GM23338 (cell line): ENCODE data around the gene DPYSL5. TPM values are rescaled to one million over a fixed set of nuclear protein-coding genes. Genes with fewer than 3 reads are reported as not detected.
A peak's percentile ranks its signal among the peaks of the same experiment; 100 is the strongest.

Source experiments
- ATAC-seq: fragments of 200-7000 bp; cut with Tn5 transposase; 3 replicates; pipeline ENCODE4 v1.9.1; 2020
- DNase-seq: peaks from one replicate; pipeline ENCODE4 v3.0.0-alpha.2; 2015; ENCODE audit warnings: low spot score
- H2AFZ ChIP-seq: fragments of 200-600 bp; sonication (generic); 2 replicates; pipeline ENCODE4 v1.8.0; 2016; ENCODE audit warnings: antibody characterized with exemption, mild to moderate bottlenecking, moderate library complexity
- H3F3A ChIP-seq: fragments of 200-600 bp; sonication (generic); replicated peaks from 2 replicates; pipeline ENCODE4 v1.8.0; 2017; ENCODE audit warnings: antibody characterized with exemption, mixed run types, low read depth
- H3K27ac ChIP-seq: fragments of 200-600 bp; sonication (generic); 2 replicates; pipeline ENCODE4 v1.6.1; 2016; ENCODE audit warnings: low read depth
- H3K27me3 ChIP-seq: fragments of 200-600 bp; sonication (generic); 2 replicates; pipeline ENCODE4 v1.8.0; 2016; ENCODE audit warnings: mild to moderate bottlenecking, mixed run types, moderate library complexity; ENCODE audit not compliant: insufficient read depth
- H3K36me3 ChIP-seq: fragments of 200-600 bp; sonication (generic); 2 replicates; pipeline ENCODE4 v1.8.0; 2016; ENCODE audit warnings: mild to moderate bottlenecking; ENCODE audit not compliant: insufficient read depth
- H3K4me1 ChIP-seq: fragments of 200-600 bp; sonication (generic); 2 replicates; pipeline ENCODE4 v1.8.0; 2016; ENCODE audit warnings: mild to moderate bottlenecking, moderate library complexity; ENCODE audit not compliant: insufficient read depth
- H3K4me2 ChIP-seq: fragments of 200-600 bp; sonication (generic); 2 replicates; pipeline ENCODE4 v1.7.1; 2017; ENCODE audit warnings: mixed run types
- H3K4me3 ChIP-seq: fragments of 200-600 bp; sonication (generic); 2 replicates; pipeline ENCODE4 v1.6.1; 2016; ENCODE audit warnings: mixed run types
- H3K79me2 ChIP-seq: fragments of 200-600 bp; sonication (generic); replicated peaks from 2 replicates; pipeline ENCODE4 v1.8.0; 2017; ENCODE audit warnings: mild to moderate bottlenecking; ENCODE audit not compliant: insufficient read depth
- H3K9me2 ChIP-seq: fragments of 200-600 bp; sonication (generic); 2 replicates; pipeline ENCODE4 v1.8.0; 2017; ENCODE audit not compliant: insufficient read depth
- H4K20me1 ChIP-seq: fragments of 200-600 bp; sonication (generic); replicated peaks from 2 replicates; pipeline ENCODE4 v1.8.0; 2017; ENCODE audit warnings: mild to moderate bottlenecking; ENCODE audit not compliant: insufficient read depth
- H3K27ac Mint-ChIP-seq: 2 replicates; pipeline ENCODE4 v1.8.0; 2020; ENCODE audit warnings: inconsistent platforms, mild to moderate bottlenecking, moderate library complexity, mixed read lengths
- H3K27me3 Mint-ChIP-seq: 3 replicates; pipeline ENCODE4 v1.8.0; 2022; ENCODE audit warnings: low read depth, mild to moderate bottlenecking, moderate library complexity, mixed read lengths, inconsistent platforms; ENCODE audit not compliant: insufficient read depth, poor library complexity
- H3K36me3 Mint-ChIP-seq: 3 replicates; pipeline ENCODE4 v1.8.0; 2021; ENCODE audit warnings: low read depth, mild to moderate bottlenecking, inconsistent platforms, moderate library complexity, mixed read lengths
- H3K4me1 Mint-ChIP-seq: 3 replicates; pipeline ENCODE4 v1.8.0; 2020; ENCODE audit warnings: mild to moderate bottlenecking, inconsistent platforms, mixed read lengths
- H3K4me3 Mint-ChIP-seq: 3 replicates; pipeline ENCODE4 v1.8.0; 2021; ENCODE audit warnings: moderate library complexity, mild to moderate bottlenecking, inconsistent platforms, mixed read lengths
- H3K9me3 Mint-ChIP-seq: 3 replicates; pipeline ENCODE4 v1.8.0; 2020; ENCODE audit warnings: moderate library complexity, mild to moderate bottlenecking, inconsistent platforms, mixed read lengths
- CREB1 ChIP-seq: fragments of 250-450 bp; sonication (Bioruptor Pico); IDR thresholded peaks from 2 replicates; pipeline ENCODE4 v1.5.0; 2020; ENCODE audit warnings: low read depth, mild to moderate bottlenecking, moderate library complexity
- JUNB ChIP-seq: IDR thresholded peaks from one replicate; pipeline ENCODE4 v1.6.1; 2016; ENCODE audit warnings: antibody characterized with exemption; ENCODE audit not compliant: unreplicated experiment
- NANOG ChIP-seq: IDR thresholded peaks from 2 replicates; pipeline ENCODE4 v1.6.1; 2016; ENCODE audit warnings: antibody characterized with exemption, borderline replicate concordance
- POLR2AphosphoS5 ChIP-seq: IDR thresholded peaks from 2 replicates; pipeline ENCODE4 v1.6.1; 2016; ENCODE audit warnings: antibody characterized with exemption, low read depth
- ZNF114 ChIP-seq: fragments of 250-450 bp; sonication (Bioruptor Pico); IDR thresholded peaks from 2 replicates; pipeline ENCODE4 v1.5.0; 2020; ENCODE audit warnings: mild to moderate bottlenecking, moderate library complexity
- ZNF331 ChIP-seq: fragments of 250-450 bp; sonication (Bioruptor Pico); IDR thresholded peaks from 2 replicates; pipeline ENCODE4 v1.5.0; 2020; ENCODE audit warnings: low read depth, mild to moderate bottlenecking, moderate library complexity
- ZNF462 ChIP-seq: fragments of 250-450 bp; sonication (Bioruptor Pico); IDR thresholded peaks from 2 replicates; pipeline ENCODE4 v1.5.0; 2020; ENCODE audit warnings: mild to moderate bottlenecking, moderate library complexity
- polyA plus RNA-seq: library from polyadenylated mRNA; unstranded; fragments of >200 nt; fragmentation: Nextera tagmentation; extraction: Ambion mirVana; gene quantifications from 2 replicates; pipeline ENCODE4 v1.2.1, GENCODE V29; 2016
- total RNA-seq: library from RNA; depleted of rRNA; stranded (reverse); fragments of >200 nt; shearing (Covaris generic); gene quantifications from 2 replicates; pipeline ENCODE4 v1.2.3, GENCODE V29; 2014
- TF ChIP-seq, protein P1 (sequence below): IDR thresholded peaks from 2 replicates; pipeline ENCODE4 v1.6.1; 2016; ENCODE audit warnings: antibody characterized with exemption

The DPYSL5 gene
- total and polyA plus RNA-seq, 2 experiments from 2014 or later = 3.1 to 8.1 TPM

GRCh38 chr2:26950246-26950645, 102.3 kb downstream of the DPYSL5 start:
- peaks cover 6% of the 10 kb centered on the region for H3K27me3 Mint-ChIP-seq
- H3K27me3 ChIP-seq = no peaks in the 10 kb centered on the region
- peaks cover 13% of the 10 kb centered on the region for H3K4me1 Mint-ChIP-seq
- no peaks in the 10 kb centered on the region for H3K4me1 ChIP-seq
- H2AFZ ChIP-seq = no peak overlapping the region
- TF ChIP-seq ZNF331 (CRISPR knock-in tag) (no peak), JUNB (no peak), POLR2AphosphoS5 (no peak), ZNF114 (CRISPR knock-in tag) (no peak)
- H3K4me3 Mint-ChIP-seq = no peak overlapping the region
- no peak overlapping the region for H3K4me3 ChIP-seq
- no peak overlapping the region for H3K27ac Mint-ChIP-seq
- no peak overlapping the region for H3K4me2 ChIP-seq
- DNase-seq (no peak), ATAC-seq (no peak)
- peaks cover 2% of the 10 kb centered on the region; the same call in 1 of the 3 replicates for H3K36me3 Mint-ChIP-seq
- H3K9me3 Mint-ChIP-seq = no peaks in the 10 kb centered on the region
- no peaks in the 10 kb centered on the region for H3K79me2 ChIP-seq
- H3K27ac ChIP-seq = no peak overlapping the region
- no peaks in the 10 kb centered on the region for H3F3A ChIP-seq
- H3K36me3 ChIP-seq = no peaks in the 10 kb centered on the region
- no peaks in the 10 kb centered on the region for H3K9me2 ChIP-seq
- no peaks in the 10 kb centered on the region for H4K20me1 ChIP-seq

DNA sequence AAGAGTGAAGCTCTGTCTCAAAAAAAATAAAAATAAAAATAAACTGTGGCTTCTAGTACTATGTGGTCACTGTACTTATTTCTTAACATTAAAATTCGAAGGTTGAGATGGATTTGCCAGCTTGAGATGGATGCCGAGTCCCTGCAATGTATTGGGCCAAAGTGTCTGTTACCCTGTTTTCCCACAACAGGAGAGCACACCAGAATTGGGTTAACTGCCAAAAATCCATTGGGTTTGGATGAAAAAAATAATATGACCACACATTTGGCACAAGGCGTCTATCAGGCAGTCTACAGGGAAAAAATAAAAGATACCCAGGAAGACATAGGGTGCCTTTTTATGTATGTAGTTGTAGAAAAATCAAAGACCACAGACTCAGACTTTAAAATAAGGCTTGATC, 103.3 kb downstream of the DPYSL5 start:
- Mint-ChIP-seq H3K9me3 (no peaks in the 10 kb centered on the region), H3K36me3 (peaks cover 2% of the 10 kb centered on the region; the same call in 1 of the 3 replicates), H3K4me3 (no peak overlapping the region), H3K4me1 (peaks cover 10% of the 10 kb centered on the region), H3K27me3 (peaks cover 6% of the 10 kb centered on the region), H3K27ac (no peak overlapping the region)
- Histone ChIP-seq H3K4me1 (no peaks in the 10 kb centered on the region), H3K4me2 (no peak overlapping the region), H3K9me2 (no peaks in the 10 kb centered on the region), H4K20me1 (no peaks in the 10 kb centered on the region), H3K36me3 (no peaks in the 10 kb centered on the region), H3F3A (no peaks in the 10 kb centered on the region), H2AFZ (no peak overlapping the region), H3K27ac (no peak overlapping the region), H3K27me3 (no peaks in the 10 kb centered on the region), H3K79me2 (no peaks in the 10 kb centered on the region), H3K4me3 (no peak overlapping the region)
- TF ChIP-seq ZNF331 (CRISPR knock-in tag) (no peak), CREB1 (no peak), NANOG (no peak)
- TF ChIP-seq, protein P1, sequence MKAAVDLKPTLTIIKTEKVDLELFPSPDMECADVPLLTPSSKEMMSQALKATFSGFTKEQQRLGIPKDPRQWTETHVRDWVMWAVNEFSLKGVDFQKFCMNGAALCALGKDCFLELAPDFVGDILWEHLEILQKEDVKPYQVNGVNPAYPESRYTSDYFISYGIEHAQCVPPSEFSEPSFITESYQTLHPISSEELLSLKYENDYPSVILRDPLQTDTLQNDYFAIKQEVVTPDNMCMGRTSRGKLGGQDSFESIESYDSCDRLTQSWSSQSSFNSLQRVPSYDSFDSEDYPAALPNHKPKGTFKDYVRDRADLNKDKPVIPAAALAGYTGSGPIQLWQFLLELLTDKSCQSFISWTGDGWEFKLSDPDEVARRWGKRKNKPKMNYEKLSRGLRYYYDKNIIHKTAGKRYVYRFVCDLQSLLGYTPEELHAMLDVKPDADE = no peak
- ATAC-seq (no peak), DNase-seq (no peak)

DNA sequence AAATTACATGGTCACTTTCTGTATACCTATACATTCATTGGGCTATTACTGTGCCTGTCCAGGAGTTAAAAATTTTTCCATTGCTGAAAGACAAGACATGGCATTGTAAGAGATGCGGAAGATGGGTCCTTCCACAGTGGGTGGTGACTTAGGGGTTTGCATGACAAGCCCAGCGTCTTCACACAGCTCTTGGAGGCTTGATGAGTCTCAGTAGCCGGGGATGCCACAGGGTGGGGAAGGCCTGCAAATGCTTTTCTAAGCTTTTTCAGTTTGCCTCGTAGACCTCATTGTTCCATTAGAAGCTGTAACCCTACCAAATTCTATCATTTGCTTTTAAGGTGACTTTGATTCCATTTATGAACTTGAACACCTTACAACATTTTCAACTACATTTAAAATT, 104.4 kb downstream of the DPYSL5 start:
- H3K27ac Mint-ChIP-seq = no peak overlapping the region
- no peaks in the 10 kb centered on the region for H3K4me1 ChIP-seq
- H3K4me1 Mint-ChIP-seq = peaks cover 8% of the 10 kb centered on the region
- H3K27me3 Mint-ChIP-seq = peaks cover 8% of the 10 kb centered on the region
- H3K36me3 ChIP-seq = no peaks in the 10 kb centered on the region
- no peaks in the 10 kb centered on the region for H3K9me3 Mint-ChIP-seq
- no peak overlapping the region for H3K4me3 ChIP-seq
- H3K36me3 Mint-ChIP-seq = peaks cover 2% of the 10 kb centered on the region; the same call in 1 of the 3 replicates
- no peak overlapping the region for H3K27ac ChIP-seq
- DNase-seq (peak; percentile 13), ATAC-seq (peak; percentile 84)
- H3K79me2 ChIP-seq = no peaks in the 10 kb centered on the region
- no peaks in the 10 kb centered on the region for H3K9me2 ChIP-seq
- H4K20me1 ChIP-seq = no peaks in the 10 kb centered on the region
- H2AFZ ChIP-seq = no peak overlapping the region
- H3K4me3 Mint-ChIP-seq = no peak overlapping the region
- no peaks in the 10 kb centered on the region for H3K27me3 ChIP-seq
- no peaks in the 10 kb centered on the region for H3F3A ChIP-seq
- no peak overlapping the region for H3K4me2 ChIP-seq
- TF ChIP-seq CREB1 = no peak
- no peak for TF ChIP-seq ZNF462 (CRISPR knock-in tag)
- TF ChIP-seq, protein P1 = no peak
